Upper lobe of left lung (tissue), 4 donors: Measurements from ENCODE around the gene TRAF1.

Experiments
- POLR2A ChIP-seq, 4 donors: fragments of 450-650 bp; IDR thresholded peaks; one replicate each; pipeline ENCODE4 v1.5.1; 2016 to 2017; ENCODE audit warnings: antibody characterized with exemption in 4 of 4, mild to moderate bottlenecking in 2 of 4
- POLR2AphosphoS5 ChIP-seq, 2 donors: sonication (generic); formaldehyde crosslinking; IDR thresholded peaks; one replicate each; pipeline ENCODE4 v1.5.1; 2017; ENCODE audit warnings: antibody characterized with exemption in 2 of 2

DNA sequence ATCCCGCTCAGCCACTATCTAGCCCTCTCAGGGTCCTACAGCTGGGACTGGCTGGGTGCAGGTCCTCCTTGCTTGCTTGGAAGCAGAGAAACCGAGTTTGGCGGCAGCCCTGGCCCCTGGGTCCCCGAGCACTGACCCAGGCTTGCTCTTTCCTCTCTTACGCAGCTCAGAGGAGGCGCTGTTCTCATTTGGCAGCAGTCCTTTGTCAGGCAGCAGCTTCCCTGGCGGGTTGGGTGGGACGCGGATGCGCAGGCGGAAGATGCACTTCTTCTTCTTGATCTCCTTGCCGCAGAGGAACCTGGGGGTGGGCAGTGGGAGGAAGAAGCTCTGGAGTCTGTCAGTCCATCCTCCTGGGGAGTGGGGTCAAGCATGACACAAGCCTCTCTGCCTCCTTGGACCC, 64.1 kb downstream of the TRAF1 start:
- no peak for TF ChIP-seq POLR2AphosphoS5 (IDR thresholded peaks at IDR 0.05)
- TF ChIP-seq POLR2A (IDR thresholded peaks at IDR 0.05) = no peak
